Stimulated activated CD4-positive, alpha-beta T cell treated with anti-CD3 and anti-CD28 coated beads, TNF-alpha, amount 100 ng/mL, for 24 hours (primary cell): ENCODE results near the gene CTNNA3.
"Not testable (repeated sequence)": the region's sequence is repeated elsewhere in the genome, so short reads cannot be mapped to it uniquely, and the experiment has no call there.

Source experiments
- DNase-seq, 3 experiments: peaks; one replicate each; pipeline ENCODE4 v3.0.0-alpha.2; 2020; ENCODE audit warnings: low read depth in 3 of 3

The CTNNA3 gene

DNA sequence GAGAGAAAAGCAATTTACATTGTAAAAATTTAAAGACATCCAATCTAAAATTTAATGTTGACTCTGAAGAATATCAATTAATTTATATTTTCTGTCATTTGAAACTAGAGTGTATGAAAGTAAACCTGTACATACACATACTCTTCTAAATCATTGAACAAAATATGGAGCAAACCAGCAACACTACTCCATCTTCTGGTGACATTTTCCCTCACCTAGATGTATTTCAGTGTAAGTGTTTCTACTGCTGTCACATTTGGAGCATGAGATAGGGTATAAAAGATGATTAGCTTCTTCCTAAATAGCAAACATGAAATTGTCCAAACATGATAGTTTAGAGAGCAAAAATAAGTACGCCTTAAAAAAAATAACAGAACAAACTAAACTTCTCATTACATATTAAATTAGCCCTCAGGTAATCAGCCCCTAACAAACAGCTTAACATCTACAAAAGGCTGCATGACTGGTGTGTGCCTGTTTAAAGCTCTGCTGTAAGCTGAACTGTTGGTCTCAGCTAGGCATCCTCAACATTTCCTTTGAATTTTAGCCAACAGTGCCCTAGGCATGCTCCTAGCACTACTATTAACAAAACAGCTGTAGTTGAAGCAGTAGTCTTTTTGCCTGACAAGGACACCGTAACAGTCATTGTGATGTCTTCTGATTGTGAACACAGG lies 189.8 kb downstream of the CTNNA3 start:
- DNase-seq, result no peak

DNA sequence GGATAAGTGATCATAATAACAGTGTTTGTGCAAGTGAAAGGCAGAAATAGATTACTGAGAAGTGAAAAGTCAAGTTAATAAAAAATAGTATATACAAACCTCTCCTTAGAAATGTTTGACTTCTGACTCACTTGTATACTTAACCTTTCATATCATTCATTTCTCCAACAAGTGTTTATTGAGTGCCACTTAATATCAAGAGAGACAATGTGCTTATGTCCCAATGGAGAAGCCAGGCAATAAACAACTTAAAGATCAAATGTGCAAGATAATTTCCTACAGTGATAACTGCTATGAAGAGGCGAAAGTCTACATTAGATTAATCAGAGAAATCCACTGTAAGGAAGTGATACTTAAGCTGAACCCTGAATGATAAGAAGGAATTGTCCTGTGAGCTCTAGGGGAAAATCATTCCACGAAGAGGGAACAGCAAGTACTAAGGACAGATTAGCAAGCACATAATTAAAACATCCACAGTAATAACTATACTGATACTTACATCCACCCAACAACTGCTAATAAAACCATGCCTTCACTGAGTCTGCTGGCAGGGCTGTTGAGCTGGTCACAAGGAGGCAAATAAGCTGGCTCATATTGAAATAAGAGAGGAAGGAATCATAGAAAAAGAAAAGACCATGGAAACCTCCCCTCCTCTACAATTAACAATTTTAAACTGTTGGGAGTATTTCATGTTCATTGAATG lies 203.5 kb downstream of the CTNNA3 start:
- no peak for DNase-seq

DNA sequence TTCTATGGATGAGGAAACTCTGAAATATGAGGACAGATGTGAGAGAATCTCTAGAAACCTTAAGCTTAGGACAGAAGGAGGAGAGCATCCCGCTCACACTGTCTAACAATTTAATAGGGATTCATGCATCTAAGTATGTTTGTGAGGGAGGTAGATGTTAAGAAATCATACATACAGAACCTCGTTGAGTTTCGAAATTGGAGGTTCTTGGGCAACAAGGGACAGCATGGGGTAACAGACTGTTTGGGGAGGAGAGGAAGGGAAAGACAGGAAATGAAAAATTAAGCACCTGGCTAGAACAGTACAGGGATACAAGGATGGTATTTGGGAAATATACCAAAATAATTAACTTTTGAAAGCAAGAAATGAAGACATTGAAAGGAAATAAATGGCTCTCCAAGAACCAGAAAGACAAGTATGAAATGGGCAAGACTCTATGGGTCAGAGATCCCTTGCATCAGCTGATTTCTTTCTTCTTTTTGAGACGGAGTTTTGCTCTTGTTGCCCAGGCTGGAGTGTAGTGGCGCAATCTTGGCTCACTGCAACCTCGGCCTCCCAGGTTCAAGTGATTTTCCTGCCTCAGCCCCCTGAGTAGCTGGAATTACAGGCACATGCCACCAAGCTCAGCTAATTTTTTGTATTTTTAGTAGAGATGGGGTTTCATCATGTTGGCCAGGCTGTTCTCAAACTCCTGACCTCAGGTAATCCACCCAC lies 207.9 kb downstream of the CTNNA3 start:
- DNase-seq, result no peak

DNA sequence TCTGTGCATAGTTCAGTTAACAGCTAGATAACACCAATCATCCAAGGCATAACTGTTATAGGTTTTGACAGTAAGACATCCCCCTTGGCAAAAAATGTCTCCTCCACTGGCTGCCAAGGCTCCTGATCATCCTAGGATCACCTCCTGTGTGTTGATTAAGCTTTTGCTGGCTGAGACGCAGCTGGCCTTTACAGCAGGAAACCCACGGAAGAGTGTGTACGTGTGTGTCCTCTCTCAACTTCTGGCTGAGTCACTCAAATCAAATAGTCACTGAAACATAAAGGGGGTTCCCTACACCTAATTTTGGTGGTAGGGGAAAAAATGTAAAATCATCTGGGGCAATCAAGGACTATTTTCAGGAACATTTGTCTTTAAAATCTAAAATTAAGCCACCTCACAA lies 208.8 kb downstream of the CTNNA3 start:
- DNase-seq, result no peak

DNA sequence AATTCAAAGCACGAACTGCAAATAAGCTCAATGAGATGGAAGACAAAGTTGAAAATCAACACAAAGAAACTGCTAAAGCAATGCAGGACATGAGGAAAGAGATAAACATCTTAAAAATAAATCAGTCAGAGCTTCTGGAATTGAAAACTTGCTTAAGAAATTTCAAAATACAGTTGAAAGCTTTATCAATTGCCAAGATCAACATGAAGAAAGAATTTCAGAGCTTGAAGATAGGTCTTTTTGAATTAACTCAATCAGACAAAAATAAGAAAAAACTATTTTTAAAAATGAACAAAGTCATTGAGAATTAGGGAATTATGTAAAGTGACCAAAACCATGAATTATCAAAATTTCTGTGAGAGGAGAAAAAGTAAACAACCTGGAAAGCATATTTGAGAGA lies 218.1 kb downstream of the CTNNA3 start:
- no peak for DNase-seq

DNA sequence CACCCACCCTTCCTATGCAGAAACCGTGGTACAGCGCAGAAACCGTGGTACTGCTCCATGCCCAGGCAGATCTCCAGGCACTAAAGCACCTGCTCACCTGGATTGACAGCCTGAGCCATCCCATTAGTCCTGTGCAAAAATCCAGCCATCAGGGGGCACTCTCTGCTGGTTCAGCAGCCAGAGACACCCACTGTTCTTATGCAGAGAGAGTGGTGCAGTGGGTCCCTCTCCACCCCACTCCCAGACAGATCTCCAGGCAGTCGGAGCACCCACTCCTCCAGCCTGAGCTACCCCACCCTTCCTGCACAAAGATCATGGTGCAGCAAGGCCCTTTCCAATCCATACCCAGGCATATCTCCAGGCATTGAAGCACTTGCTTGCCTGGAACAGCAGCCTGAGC lies 219.8 kb downstream of the CTNNA3 start:
- DNase-seq, result no peak

DNA sequence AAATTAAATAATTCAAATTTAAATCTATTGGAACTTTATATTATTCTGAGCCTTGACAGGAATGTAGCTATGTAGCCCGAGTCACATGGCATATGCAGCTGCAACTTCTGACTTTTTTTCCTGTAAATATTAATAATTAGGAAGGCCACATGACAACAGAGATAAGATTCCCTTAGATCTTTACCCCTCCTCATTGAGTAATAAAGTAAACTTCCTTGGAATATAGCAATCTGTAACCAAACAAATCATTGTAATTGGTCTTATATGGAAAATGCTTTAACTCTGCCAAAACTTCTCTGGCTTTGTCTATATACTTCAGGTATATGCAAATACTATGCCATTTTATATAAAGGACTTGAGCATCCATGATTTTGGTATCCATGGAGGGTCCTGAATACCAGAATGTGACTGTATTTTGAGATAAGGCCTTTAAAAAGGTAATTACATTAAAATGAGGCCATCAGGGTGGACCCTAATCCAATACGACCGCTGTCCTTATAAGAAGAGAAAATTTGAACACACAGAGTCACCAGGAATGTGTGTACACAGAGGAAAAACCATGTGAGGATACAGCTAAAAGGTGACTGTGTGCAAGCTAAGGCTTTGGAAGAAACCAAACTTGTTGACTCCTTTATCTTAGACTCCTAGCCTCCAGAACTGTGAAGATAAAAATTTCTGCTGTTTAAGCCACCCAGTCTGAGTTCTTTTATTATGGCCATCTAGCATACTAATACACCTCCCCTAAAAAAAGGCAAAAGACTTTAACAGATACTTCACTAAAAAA lies 222.0 kb downstream of the CTNNA3 start:
- DNase-seq, result no peak

DNA sequence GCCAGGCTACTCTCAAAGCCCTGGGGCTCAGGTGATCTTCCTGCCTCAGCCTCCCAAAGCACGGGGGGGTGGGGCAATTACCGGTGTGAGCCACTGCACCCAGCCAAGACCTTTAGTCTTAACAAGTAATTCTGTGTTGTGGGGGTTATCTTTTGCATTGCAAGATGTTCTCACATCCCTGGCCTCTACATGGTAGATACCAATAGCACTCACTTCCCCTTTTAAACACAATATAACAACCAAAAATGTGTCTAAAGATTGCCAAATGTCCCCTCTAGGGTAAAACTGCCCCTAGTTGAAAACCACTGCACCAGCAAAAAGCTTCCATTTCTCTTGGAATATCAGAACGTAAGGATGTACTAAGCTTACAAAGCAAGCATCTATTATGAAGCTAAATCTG lies 225.0 kb downstream of the CTNNA3 start:
- DNase-seq, result no peak

DNA sequence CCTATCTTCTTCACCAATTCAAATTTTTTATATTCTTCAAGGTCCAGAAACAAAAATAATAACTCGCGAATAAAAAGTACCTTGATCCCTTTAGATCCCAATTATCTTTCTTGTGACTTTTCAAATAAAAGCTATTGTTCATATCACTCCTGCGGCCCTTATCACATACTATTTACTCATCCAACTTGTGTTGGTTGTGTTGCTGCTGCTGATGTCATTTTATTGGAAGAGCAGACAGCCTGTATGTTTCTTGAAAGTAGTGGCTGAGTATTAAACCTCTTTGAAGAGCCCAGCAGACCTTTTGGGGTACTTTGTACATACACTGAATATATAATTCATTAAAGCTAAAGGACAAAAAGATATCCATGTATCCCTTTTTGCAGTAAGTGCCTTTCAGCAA lies 231.7 kb downstream of the CTNNA3 start:
- DNase-seq, result no peak

DNA sequence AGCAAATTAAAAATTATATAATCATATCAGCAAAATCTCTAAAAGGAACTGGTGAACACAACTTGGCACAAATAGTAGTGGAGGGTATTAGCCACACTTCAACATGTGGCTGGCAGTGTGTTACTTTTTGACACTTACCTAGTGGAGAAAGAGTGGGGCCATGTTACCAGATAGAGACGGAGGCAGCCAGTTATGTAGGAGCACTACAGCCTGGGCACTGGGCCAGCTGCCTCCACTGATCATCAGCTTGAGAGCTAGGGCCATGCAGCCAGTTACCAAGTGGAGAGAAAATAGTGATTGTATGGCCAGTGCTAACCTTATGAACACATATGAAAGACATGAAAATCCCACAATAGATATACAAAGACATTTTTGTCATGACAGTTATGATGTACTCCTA lies 243.1 kb downstream of the CTNNA3 start:
- DNase-seq, result no peak

DNA sequence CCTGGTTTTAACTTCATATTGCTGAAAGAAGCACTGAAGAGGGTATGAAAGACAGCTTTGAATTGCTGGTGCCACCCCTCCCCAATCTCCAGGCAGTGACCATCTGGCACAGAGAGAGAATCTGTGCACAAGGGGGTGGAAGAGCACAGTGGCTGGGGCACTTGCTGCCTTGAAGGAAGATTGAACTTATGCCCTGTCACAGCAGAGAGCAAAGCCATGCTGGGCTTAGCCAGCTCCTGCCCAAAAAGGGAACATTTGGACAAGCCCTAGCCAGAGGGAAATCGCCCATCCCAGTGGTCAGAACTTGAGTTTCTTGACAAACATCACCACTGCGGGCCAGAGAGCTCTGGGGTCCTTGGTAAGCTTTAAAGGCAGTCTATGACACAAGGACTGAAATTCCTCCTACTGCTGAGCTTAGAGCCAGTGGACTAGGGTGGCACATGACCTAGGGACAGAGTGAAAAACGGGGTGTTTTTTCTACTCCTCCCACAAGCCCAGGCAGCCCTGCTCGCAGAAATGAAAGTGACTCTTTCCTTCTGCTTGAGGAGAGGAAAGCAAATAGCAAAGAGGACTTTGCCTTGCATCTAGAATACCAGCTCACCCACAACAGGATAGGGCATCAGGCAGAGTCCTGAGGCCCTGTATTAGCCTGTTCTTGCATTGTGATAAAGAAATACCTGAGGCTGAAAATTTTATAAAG lies 257.2 kb downstream of the CTNNA3 start:
- DNase-seq, result no peak

DNA sequence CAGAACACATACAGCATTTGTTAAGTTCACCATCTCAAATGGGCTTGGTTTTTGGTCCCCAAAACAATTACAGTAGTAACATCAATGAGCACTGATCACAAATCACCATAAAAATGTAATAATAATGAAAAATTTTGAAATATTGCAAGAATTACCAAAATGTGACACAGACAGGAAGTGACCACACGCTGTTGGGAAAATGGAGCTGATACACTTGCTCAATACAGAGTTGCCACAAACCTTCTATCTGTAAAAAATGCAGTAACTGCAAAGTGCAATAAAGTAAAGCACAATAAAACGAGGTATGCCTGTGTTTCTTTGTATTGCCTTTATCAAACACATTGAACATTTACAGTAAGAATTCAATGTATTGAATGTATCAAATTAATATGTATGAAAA lies 262.7 kb downstream of the CTNNA3 start:
- DNase-seq, result no peak

DNA sequence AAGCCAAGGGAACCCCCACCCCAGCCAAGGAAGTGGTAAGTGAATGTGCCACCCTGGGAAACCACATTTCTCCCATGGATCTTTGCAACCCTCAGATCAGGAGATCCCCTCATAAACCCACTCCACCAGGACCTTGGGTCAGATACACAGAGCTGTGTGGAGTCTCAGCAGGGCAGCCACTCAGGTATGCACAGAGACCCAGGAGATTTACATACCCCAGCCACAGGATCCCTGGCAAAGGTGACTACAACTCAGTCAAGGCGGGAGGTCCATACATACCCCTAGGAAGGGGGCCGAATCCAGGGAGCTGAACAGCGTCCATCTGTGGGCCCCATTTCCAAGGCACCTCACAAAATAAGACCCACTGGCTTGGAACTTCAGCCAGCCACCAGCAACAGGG lies 293.4 kb downstream of the CTNNA3 start:
- DNase-seq, result no peak

DNA sequence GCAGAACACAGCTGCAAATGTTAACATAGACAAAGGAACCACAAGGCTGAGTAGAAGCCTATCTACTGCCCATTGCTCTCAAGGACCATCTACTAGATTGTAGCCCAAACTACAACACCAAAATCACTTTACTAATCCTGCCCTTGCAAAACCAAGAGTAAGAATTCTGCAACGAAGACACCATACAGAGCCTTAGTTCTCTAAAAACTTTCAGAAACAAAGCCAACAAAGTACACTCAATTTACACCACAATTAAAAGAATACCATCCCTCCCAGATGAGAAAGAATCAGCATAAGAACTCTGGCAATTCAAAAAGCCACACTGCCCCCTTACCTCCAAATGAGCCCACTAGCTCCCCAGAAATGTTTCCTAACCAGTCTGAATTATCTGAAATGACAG lies 294.3 kb downstream of the CTNNA3 start:
- DNase-seq, result no peak

DNA sequence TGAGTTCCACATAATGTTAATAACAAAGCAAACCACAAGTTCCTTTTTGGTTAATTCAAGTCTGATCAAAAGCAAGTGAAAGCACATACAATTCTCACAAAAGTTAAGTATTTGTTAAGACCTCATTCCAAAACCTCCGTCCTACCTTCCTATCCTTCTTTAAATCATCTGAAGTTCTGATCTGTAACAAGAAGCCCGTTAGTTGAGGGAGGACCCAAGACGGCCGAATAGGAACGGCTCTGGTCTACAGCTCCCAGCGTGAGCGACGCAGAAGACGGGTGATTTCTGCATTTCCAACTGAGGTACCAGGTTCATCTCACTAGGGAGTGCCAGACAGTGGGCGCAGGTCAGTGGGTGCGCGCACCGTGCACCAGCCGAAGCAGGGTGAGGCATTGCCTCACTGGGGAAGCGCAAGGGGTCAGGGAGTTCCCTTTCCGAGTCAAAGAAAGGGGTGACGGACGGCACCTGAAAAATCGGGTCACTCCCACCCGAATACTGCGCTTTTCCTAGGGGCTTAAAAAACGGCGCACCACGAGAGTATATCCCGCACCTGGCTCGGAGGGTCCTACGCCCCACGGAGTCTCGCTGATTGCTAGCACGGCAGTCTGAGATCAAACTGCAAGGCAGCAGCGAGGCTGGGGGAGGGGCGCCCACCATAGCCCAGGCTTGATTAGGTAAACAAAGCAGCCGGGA lies 309.0 kb downstream of the CTNNA3 start:
- DNase-seq, result not testable (repeated sequence)

DNA sequence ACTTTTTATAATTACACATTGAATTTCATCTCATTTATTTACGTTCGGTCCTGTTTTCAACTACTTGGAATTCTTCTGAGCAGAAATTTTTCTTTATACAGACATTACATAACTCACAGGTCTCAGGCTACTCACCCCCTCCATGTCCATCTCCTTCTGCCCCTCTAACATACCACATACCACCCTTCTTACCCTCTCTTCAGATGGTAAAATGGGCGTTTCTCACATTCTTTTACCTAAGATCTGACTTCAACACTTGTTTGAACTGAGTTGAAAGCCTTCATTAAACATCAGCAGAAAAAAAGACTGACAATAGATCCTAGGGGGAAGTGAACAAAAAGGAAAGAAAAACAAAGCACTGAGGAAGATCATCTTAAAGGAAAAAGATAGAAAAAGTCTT lies 309.7 kb downstream of the CTNNA3 start:
- no peak for DNase-seq

DNA sequence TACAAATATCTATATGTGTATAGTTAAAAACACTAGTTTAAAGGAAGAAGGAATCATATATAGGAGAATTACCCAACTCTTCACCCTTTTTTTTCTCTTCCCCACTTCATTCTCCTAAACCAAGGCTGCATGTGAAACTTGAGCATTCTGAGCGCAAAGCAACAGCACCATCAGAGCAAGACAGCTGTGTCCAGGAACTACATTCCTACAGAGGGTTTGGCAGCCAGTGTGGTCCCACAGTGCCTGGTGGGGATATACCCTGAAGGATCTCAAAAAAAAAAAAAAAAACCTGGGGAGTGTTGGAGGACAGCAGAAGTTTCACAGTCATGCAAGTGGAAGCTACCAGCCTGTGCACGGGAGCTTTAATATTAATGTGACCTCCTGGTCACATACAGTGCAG lies 310.4 kb downstream of the CTNNA3 start:
- DNase-seq, result no peak

DNA sequence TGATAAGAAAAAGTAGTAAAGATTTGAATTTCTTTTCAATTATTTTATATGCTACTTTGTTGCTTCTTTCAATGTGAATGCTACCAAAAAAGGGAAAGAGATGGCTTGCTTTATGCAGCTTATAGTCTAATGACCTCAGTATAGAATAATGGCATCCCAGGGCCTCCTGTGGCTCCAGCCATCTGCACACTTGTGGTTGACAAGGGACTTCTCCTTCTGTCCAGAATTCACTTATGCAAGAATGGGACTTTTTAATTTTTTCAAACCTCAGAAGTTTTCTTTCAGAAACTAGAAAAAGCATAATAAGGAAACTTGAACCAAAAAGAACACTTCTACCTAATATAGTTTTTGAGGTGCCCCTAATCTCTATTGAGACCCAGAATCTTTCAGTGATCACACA lies 310.9 kb downstream of the CTNNA3 start:
- DNase-seq, result no peak

DNA sequence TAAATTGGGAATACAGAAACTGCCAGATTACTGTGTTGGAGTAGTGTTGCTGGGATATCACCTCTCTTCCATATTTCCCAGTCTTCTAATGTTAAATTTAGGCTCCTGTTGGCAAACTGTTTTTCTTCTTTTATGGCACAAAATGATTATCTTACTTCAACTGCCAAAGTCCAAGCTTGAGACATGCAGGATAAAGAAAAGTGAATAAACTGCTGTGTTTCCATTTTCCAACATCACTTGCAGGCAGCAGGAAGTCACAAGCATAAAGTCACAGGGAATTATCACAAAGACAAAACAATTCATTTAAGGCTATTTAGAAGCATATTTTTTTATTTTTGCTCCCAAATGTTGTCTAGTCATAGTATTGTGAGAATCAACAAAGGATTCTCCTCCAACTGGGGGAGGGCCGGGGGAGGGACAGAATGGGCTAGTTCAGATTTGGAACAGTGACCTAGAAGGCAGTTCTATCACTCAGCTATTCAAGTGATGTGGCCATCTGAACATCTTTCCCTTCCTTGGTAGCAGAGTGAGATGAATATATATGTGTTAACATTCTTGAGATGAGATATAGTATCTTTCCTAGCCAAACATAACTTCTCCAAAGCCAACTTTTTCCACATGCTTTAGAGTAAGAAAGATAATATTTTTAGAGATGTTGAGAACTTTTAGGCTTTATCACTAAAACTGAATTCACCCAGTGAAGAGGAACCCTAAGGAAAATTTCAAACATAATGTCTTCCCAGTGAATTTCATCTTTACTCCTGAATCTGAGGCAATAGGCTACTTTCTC lies 364.7 kb downstream of the CTNNA3 start:
- no peak for DNase-seq
